Hepatocyte (in vitro differentiated cells): Measurements from ENCODE around the gene SAMD13.

Experiments used
- EZH2 ChIP-seq: fragments of 200-600 bp; sonication (generic); IDR thresholded peaks from 2 replicates; pipeline ENCODE4 v1.6.1; 2016; ENCODE audit warnings: antibody characterized with exemption, mild to moderate bottlenecking, borderline replicate concordance
- EZH2phosphoT487 ChIP-seq: fragments of 200-600 bp; sonication (generic); IDR thresholded peaks from one replicate; pipeline ENCODE4 v1.6.1; 2018; ENCODE audit warnings: antibody characterized with exemption, mild to moderate bottlenecking, low read depth, moderate library complexity; ENCODE audit not compliant: unreplicated experiment, severe bottlenecking
- TF ChIP-seq, protein P1 (sequence below): fragments of 200-600 bp; sonication (generic); IDR thresholded peaks from 2 replicates; pipeline ENCODE4 v1.5.1; 2016; ENCODE audit warnings: antibody characterized with exemption, mild to moderate bottlenecking; ENCODE audit not compliant: poor library complexity

- TF ChIP-seq, protein P1, sequence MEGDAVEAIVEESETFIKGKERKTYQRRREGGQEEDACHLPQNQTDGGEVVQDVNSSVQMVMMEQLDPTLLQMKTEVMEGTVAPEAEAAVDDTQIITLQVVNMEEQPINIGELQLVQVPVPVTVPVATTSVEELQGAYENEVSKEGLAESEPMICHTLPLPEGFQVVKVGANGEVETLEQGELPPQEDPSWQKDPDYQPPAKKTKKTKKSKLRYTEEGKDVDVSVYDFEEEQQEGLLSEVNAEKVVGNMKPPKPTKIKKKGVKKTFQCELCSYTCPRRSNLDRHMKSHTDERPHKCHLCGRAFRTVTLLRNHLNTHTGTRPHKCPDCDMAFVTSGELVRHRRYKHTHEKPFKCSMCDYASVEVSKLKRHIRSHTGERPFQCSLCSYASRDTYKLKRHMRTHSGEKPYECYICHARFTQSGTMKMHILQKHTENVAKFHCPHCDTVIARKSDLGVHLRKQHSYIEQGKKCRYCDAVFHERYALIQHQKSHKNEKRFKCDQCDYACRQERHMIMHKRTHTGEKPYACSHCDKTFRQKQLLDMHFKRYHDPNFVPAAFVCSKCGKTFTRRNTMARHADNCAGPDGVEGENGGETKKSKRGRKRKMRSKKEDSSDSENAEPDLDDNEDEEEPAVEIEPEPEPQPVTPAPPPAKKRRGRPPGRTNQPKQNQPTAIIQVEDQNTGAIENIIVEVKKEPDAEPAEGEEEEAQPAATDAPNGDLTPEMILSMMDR, result no peak
- TF ChIP-seq EZH2 (no peak), EZH2phosphoT487 (no peak)
Measured at GRCh38 chr1:84377480-84378095, 76.1 kb downstream of the SAMD13 start.
